Activated naive CD8-positive, alpha-beta T cell treated with anti-CD3 and anti-CD28 coated beads for 36 hours (primary cell): ENCODE results near the gene FHIT. TPM values are rescaled to one million over a fixed set of nuclear protein-coding genes. Genes with fewer than 3 reads are reported as not detected.
"Not testable (repeated sequence)": the region's sequence is repeated elsewhere in the genome, so short reads cannot be mapped to it uniquely, and the experiment has no call there.

Experiments used
- DNase-seq: peaks from one replicate; pipeline ENCODE4 v3.0.0; 2021
- H3K27ac Mint-ChIP-seq: one replicate; pipeline ENCODE4 v1.8.0; 2022; ENCODE audit warnings: mild to moderate bottlenecking, moderate library complexity, mixed read lengths
- H3K27me3 Mint-ChIP-seq: one replicate; pipeline ENCODE4 v1.8.0; 2022; ENCODE audit warnings: mild to moderate bottlenecking, mixed read lengths
- H3K36me3 Mint-ChIP-seq: one replicate; pipeline ENCODE4 v1.8.0; 2021; ENCODE audit warnings: mild to moderate bottlenecking, mixed read lengths
- H3K4me1 Mint-ChIP-seq: one replicate; pipeline ENCODE4 v1.8.0; 2021; ENCODE audit warnings: mixed read lengths
- H3K4me3 Mint-ChIP-seq: one replicate; pipeline ENCODE4 v1.8.0; 2022; ENCODE audit warnings: mild to moderate bottlenecking, moderate library complexity, mixed read lengths
- H3K9me3 Mint-ChIP-seq: one replicate; pipeline ENCODE4 v1.8.0; 2022; ENCODE audit warnings: mixed read lengths
- total RNA-seq, 2 experiments: library from RNA; stranded (reverse); gene quantifications; one replicate each; pipeline ENCODE4 v1.2.3, GENCODE V29; 2021

FHIT gene
- total RNA-seq, 2 experiments from 2014 or later: 8.6 to 9.0 TPM

DNA sequence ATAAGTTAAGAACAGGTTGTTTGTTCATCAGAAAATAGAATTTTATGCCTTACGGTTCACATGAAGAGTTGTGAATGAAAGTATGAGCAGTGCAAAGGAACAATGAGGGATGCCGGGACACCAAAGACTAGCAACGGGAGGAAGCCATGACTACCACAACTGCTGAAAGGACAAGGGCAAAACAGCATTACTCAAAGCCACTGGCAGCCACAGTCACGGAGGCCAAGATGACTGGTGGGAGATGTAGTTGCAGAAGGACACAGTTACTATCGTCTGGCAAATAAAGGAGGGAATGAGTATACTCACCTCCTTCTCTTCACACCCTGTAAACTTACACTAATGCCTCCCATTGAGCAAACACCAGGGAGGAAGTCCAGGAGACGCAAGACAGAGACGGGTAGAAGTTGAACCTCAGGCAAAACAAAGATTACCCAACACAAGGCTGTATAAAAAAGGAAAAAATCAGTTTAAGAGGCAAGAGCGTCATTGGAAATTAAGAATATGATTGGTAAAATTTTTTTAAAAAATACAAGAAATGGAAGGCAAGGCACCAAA, 675.5 kb downstream of the FHIT start:
- H3K36me3 Mint-ChIP-seq: no peaks in the 10 kb centered on the region
- DNase-seq: no peak
- H3K4me3 Mint-ChIP-seq: no peak overlapping the region
- no peaks in the 10 kb centered on the region for H3K4me1 Mint-ChIP-seq
- H3K9me3 Mint-ChIP-seq: no peaks in the 10 kb centered on the region
- H3K27me3 Mint-ChIP-seq: no peaks in the 10 kb centered on the region
- H3K27ac Mint-ChIP-seq: no peak overlapping the region

DNA sequence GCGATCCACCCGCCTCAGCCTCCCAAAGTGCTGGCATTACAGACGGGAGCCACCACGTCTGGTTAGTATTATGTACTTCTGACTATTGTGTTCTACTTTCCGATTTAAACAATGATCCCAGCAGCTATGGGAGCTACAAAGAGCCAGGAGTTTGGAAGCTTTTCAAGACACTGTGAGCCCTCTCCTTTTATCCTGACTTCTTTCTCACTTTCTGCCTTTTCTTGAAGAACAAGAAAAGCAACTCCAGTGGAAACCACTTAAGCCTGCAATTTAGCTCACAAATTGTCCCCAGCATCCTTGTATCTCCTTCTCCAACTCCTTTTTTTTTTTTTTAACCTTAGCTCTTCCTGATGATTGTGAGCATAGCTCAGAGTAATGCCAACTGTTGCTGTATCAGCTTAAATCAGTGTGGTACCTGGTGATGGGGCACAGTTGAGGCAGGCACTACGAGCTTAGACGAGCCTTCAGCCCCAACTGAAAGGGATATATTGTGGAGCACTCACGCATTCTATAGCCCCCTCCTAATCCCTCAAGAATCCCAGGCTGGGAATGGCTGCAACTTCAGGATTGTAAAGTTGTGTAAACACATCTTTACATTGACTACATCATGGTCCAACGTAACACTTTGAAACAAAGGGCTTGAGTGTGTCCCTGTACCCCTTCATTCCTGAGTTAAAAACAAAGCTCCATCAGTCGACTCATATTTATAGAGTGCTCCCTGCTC, 677.0 kb downstream of the FHIT start:
- Mint-ChIP-seq H3K9me3 (no peaks in the 10 kb centered on the region), H3K36me3 (no peaks in the 10 kb centered on the region)

DNA sequence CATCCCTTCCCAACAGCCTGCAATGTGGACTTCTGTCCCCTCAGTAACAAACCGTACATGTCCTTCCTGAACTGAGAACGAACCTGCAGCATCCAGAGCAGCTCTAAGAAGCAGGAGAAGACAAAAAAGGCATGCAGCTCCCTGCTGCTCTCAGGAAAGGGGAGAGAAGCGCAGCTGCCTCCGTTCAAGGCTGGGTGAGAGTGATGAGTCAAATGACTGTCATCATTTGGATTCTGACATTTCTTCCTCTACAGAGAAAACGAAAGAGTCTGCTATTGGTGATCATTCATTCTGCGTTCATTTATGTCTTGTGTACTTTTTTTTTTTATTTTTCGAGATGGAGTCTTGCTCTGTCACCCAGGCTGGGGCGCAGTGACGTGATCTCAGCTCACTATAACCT, 677.8 kb downstream of the FHIT start:
- no peak overlapping the region for H3K27ac Mint-ChIP-seq
- no peaks in the 10 kb centered on the region for H3K9me3 Mint-ChIP-seq
- H3K4me3 Mint-ChIP-seq: no peak overlapping the region
- H3K36me3 Mint-ChIP-seq: no peaks in the 10 kb centered on the region
- no peaks in the 10 kb centered on the region for H3K4me1 Mint-ChIP-seq
- no peak for DNase-seq
- no peaks in the 10 kb centered on the region for H3K27me3 Mint-ChIP-seq

More for the DNA sequence above, 677.0 kb downstream of the FHIT start:
- Mint-ChIP-seq H3K4me3 (no peak overlapping the region), H3K4me1 (no peaks in the 10 kb centered on the region), H3K27me3 (no peaks in the 10 kb centered on the region), H3K27ac (no peak overlapping the region)
- DNase-seq: no peak

- no peaks in the 10 kb centered on the region for H3K27me3 Mint-ChIP-seq
- H3K4me3 Mint-ChIP-seq: no peak overlapping the region
- H3K27ac Mint-ChIP-seq: no peak overlapping the region
- no peak for DNase-seq
- H3K36me3 Mint-ChIP-seq: no peaks in the 10 kb centered on the region
- peaks cover 2% of the 10 kb centered on the region for H3K9me3 Mint-ChIP-seq
- no peaks in the 10 kb centered on the region for H3K4me1 Mint-ChIP-seq
Observed at GRCh38 chr3:60571511-60571910, 679.7 kb downstream of the FHIT start.

- Mint-ChIP-seq H3K36me3 (no peaks in the 10 kb centered on the region), H3K4me3 (no peak overlapping the region), H3K27me3 (no peaks in the 10 kb centered on the region), H3K4me1 (peaks cover 11% of the 10 kb centered on the region), H3K27ac (no peak overlapping the region), H3K9me3 (no peaks in the 10 kb centered on the region)
- DNase-seq: no peak
Observed at GRCh38 chr3:60557122-60557521, 694.1 kb downstream of the FHIT start.

GRCh38 chr3:60555686-60556354, 695.4 kb downstream of the FHIT start:
- DNase-seq: no peak
- Mint-ChIP-seq H3K36me3 (no peaks in the 10 kb centered on the region), H3K9me3 (no peaks in the 10 kb centered on the region), H3K27me3 (no peaks in the 10 kb centered on the region), H3K27ac (no peak overlapping the region), H3K4me1 (peaks cover 11% of the 10 kb centered on the region), H3K4me3 (no peak overlapping the region)

DNA sequence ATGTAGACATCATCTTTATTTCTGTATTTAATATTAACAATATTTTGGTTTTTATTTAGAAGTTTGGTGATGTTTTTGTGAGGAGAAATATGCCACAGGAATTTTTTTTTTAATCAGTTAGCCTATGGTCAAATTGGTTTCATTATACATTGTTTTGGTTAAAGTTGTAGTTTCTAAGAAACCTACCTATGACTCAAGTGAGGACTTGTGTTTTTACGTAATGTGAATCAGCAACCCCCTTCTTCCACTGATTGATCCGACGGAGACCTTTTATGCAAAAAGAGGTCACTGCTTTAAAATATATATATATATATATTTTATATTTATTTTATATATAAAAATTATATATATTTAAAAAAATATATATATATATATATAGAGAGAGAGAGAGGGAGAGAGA, 698.1 kb downstream of the FHIT start:
- H3K27me3 Mint-ChIP-seq: no peaks in the 10 kb centered on the region
- H3K4me3 Mint-ChIP-seq: no peak overlapping the region
- no peak overlapping the region for H3K27ac Mint-ChIP-seq
- H3K4me1 Mint-ChIP-seq: peaks cover 11% of the 10 kb centered on the region
- DNase-seq: no peak
- no peaks in the 10 kb centered on the region for H3K9me3 Mint-ChIP-seq
- H3K36me3 Mint-ChIP-seq: no peaks in the 10 kb centered on the region

- Mint-ChIP-seq H3K27ac (no peak overlapping the region), H3K9me3 (no peaks in the 10 kb centered on the region), H3K4me3 (no peak overlapping the region), H3K36me3 (no peaks in the 10 kb centered on the region), H3K4me1 (peaks cover 11% of the 10 kb centered on the region), H3K27me3 (no peaks in the 10 kb centered on the region)
- DNase-seq: no peak
Observed at GRCh38 chr3:60552581-60552980, 698.7 kb downstream of the FHIT start.

GRCh38 chr3:60551455-60552209, 699.6 kb downstream of the FHIT start:
- DNase-seq: no peak
- Mint-ChIP-seq H3K9me3 (no peaks in the 10 kb centered on the region), H3K27me3 (no peaks in the 10 kb centered on the region), H3K4me3 (no peak overlapping the region), H3K27ac (no peak overlapping the region), H3K36me3 (no peaks in the 10 kb centered on the region), H3K4me1 (peaks cover 11% of the 10 kb centered on the region)

GRCh38 chr3:60549863-60550262, 701.4 kb downstream of the FHIT start:
- no peak for DNase-seq
- peaks cover 5% of the 10 kb centered on the region for H3K4me1 Mint-ChIP-seq
- no peaks in the 10 kb centered on the region for H3K36me3 Mint-ChIP-seq
- H3K27ac Mint-ChIP-seq: no peak overlapping the region
- no peak overlapping the region for H3K4me3 Mint-ChIP-seq
- no peaks in the 10 kb centered on the region for H3K9me3 Mint-ChIP-seq
- H3K27me3 Mint-ChIP-seq: no peaks in the 10 kb centered on the region

- no peak overlapping the region for H3K4me3 Mint-ChIP-seq
- H3K27ac Mint-ChIP-seq: no peak overlapping the region
- DNase-seq: no peak
- H3K4me1 Mint-ChIP-seq: no peaks in the 10 kb centered on the region
- H3K9me3 Mint-ChIP-seq: peaks cover 4% of the 10 kb centered on the region
- peaks cover 1% of the 10 kb centered on the region for H3K36me3 Mint-ChIP-seq
- no peaks in the 10 kb centered on the region for H3K27me3 Mint-ChIP-seq
Observed at GRCh38 chr3:60542995-60543394, 708.3 kb downstream of the FHIT start.

GRCh38 chr3:60539394-60539793, 711.9 kb downstream of the FHIT start:
- not testable (repeated sequence) for DNase-seq, H3K36me3 Mint-ChIP-seq, H3K27ac Mint-ChIP-seq, H3K4me3 Mint-ChIP-seq, H3K9me3 Mint-ChIP-seq, H3K27me3 Mint-ChIP-seq, H3K4me1 Mint-ChIP-seq

GRCh38 chr3:60536420-60536819, 714.8 kb downstream of the FHIT start:
- H3K27me3 Mint-ChIP-seq: no peaks in the 10 kb centered on the region
- H3K4me1 Mint-ChIP-seq: no peaks in the 10 kb centered on the region

DNA sequence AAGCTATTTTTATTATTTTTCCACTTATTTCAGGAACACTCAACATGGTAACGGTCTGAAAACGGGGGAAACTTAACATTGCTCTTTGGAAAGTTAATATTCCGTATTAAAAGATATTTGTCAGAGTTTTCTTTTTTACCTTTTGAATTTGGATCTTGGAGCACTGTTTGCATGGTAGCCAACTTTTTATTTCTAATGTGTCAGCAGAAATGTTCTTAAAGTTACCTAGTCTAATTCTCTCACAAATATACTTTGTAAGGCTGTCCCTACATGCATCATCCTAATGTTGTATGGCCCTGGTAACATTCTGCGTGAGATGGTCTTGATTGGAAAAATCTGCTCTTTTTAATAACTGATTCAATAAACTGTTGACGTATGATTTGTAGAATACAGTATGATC, 719.5 kb downstream of the FHIT start:
- H3K9me3 Mint-ChIP-seq: no peaks in the 10 kb centered on the region

More at GRCh38 chr3:60536420-60536819, 714.8 kb downstream of the FHIT start:
- no peak overlapping the region for H3K4me3 Mint-ChIP-seq
- H3K9me3 Mint-ChIP-seq: peaks cover 4% of the 10 kb centered on the region
- H3K27ac Mint-ChIP-seq: no peak overlapping the region
- peaks cover 3% of the 10 kb centered on the region for H3K36me3 Mint-ChIP-seq
- no peak for DNase-seq

GRCh38 chr3:60528651-60529050, 722.6 kb downstream of the FHIT start:
- peaks cover 2% of the 10 kb centered on the region for H3K36me3 Mint-ChIP-seq
- no peak overlapping the region for H3K4me3 Mint-ChIP-seq

More for the DNA sequence above, 719.5 kb downstream of the FHIT start:
- DNase-seq: no peak
- Mint-ChIP-seq H3K36me3 (peaks cover 2% of the 10 kb centered on the region), H3K4me1 (no peaks in the 10 kb centered on the region), H3K27ac (no peak overlapping the region), H3K4me3 (no peak overlapping the region), H3K27me3 (no peaks in the 10 kb centered on the region)

More at GRCh38 chr3:60528651-60529050, 722.6 kb downstream of the FHIT start:
- H3K27ac Mint-ChIP-seq: no peak overlapping the region
- H3K27me3 Mint-ChIP-seq: no peaks in the 10 kb centered on the region
- DNase-seq: no peak
- H3K9me3 Mint-ChIP-seq: no peaks in the 10 kb centered on the region
- no peaks in the 10 kb centered on the region for H3K4me1 Mint-ChIP-seq
